Neural cell (in vitro differentiated cells): Measurements from ENCODE around the gene ZNF692. TPM values are rescaled to one million over a fixed set of nuclear protein-coding genes. Genes with fewer than 3 reads are reported as not detected.

Experiments used
- H2AFZ ChIP-seq: fragments of 200-600, 300-800 bp; sonication (generic), shearing (Covaris generic); 2 replicates; pipeline ENCODE4 v1.6.0; 2014; ENCODE audit warnings: low read depth, mild to moderate bottlenecking, antibody characterized with exemption, low read length, moderate library complexity
- H3F3A ChIP-seq: fragments of 200-600 bp; shearing (Covaris generic); 2 replicates; pipeline ENCODE4 v1.6.1; 2016; ENCODE audit warnings: mild to moderate bottlenecking, moderate library complexity, mixed read lengths, antibody characterized with exemption, low read length; ENCODE audit not compliant: insufficient read depth, poor library complexity, severe bottlenecking
- H3K27ac ChIP-seq: fragments of 200-600, 300-800 bp; sonication (generic), shearing (Covaris generic); 2 replicates; pipeline ENCODE4 v1.5.1; 2014; ENCODE audit warnings: mild to moderate bottlenecking, low read length, moderate library complexity
- H3K27me3 ChIP-seq: fragments of 300-800, 200-600 bp; sonication (generic), shearing (Covaris generic); 2 replicates; pipeline ENCODE4 v1.6.0; 2014; ENCODE audit warnings: mild to moderate bottlenecking, low read depth, low read length, moderate library complexity; ENCODE audit not compliant: insufficient read depth
- H3K36me3 ChIP-seq: fragments of 300-800, 200-600 bp; sonication (generic), shearing (Covaris generic); 2 replicates; pipeline ENCODE4 v1.5.1; 2014; ENCODE audit warnings: mild to moderate bottlenecking, antibody characterized with exemption, low read length, moderate library complexity; ENCODE audit not compliant: insufficient read depth
- H3K4me2 ChIP-seq: fragments of 300-800, 200-600 bp; sonication (generic), shearing (Covaris generic); 2 replicates; pipeline ENCODE4 v1.6.0; 2014; ENCODE audit warnings: mild to moderate bottlenecking, low read length
- H3K4me3 ChIP-seq: fragments of 300-800, 200-600 bp; sonication (generic), shearing (Covaris generic); 2 replicates; pipeline ENCODE4 v1.5.1; 2014; ENCODE audit warnings: mild to moderate bottlenecking, low read length, moderate library complexity
- H3K79me2 ChIP-seq: fragments of 200-600 bp; shearing (Covaris generic); replicated peaks from 2 replicates; pipeline ENCODE4 v1.6.0; 2014; ENCODE audit warnings: mild to moderate bottlenecking, low read length, moderate library complexity; ENCODE audit not compliant: insufficient read depth
- H3K9ac ChIP-seq: fragments of 300-800, 200-600 bp; sonication (generic), shearing (Covaris generic); 2 replicates; pipeline ENCODE4 v1.6.1; 2016; ENCODE audit warnings: mild to moderate bottlenecking, low read length, mixed read lengths
- H3K9me2 ChIP-seq: fragments of 200-600 bp; shearing (Covaris generic); 2 replicates; pipeline ENCODE4 v1.6.1; 2016; ENCODE audit warnings: mild to moderate bottlenecking, low read length, mixed read lengths; ENCODE audit not compliant: insufficient read depth
- H3K9me3 ChIP-seq: fragments of 200-600, 300-800 bp; sonication (generic), shearing (Covaris generic); 2 replicates; pipeline ENCODE4 v1.6.1; 2016; ENCODE audit warnings: mild to moderate bottlenecking, mixed run types, low read length, moderate library complexity, mixed read lengths
- H4K20me1 ChIP-seq: fragments of 200-600 bp; shearing (Covaris generic); 2 replicates; pipeline ENCODE4 v1.6.1; 2016; ENCODE audit warnings: mild to moderate bottlenecking, mixed run types; ENCODE audit not compliant: insufficient read depth
- CTCF ChIP-seq: fragments of 450-650 bp; IDR thresholded peaks from 2 replicates; pipeline ENCODE4 v1.5.1; 2014; ENCODE audit warnings: antibody characterized with exemption, mild to moderate bottlenecking, moderate library complexity; ENCODE audit not compliant: poor library complexity, severe bottlenecking
- EP300 ChIP-seq: fragments of 450-650 bp; conservative IDR thresholded peaks from 2 replicates; pipeline ENCODE4 v1.6.1; 2014; ENCODE audit warnings: antibody characterized with exemption, mild to moderate bottlenecking, moderate library complexity; ENCODE audit not compliant: poor library complexity, severe bottlenecking
- EZH2 ChIP-seq: fragments of 200-600, 300-800 bp; shearing (Covaris generic), sonication (generic); IDR thresholded peaks from 2 replicates; pipeline ENCODE4 v1.6.1; 2014; ENCODE audit warnings: antibody characterized with exemption, low read length, borderline replicate concordance, mild to moderate bottlenecking; ENCODE audit not compliant: insufficient read depth, poor library complexity, severe bottlenecking
- MXI1 ChIP-seq: fragments of 450-650 bp; conservative IDR thresholded peaks from 2 replicates; pipeline ENCODE4 v1.6.1; 2014; ENCODE audit warnings: antibody characterized with exemption, mild to moderate bottlenecking; ENCODE audit not compliant: poor library complexity, severe bottlenecking
- POLR2AphosphoS5 ChIP-seq: IDR thresholded peaks from 2 replicates; pipeline ENCODE4 v1.6.1; 2012
- RAD21 ChIP-seq: fragments of 450-650 bp; conservative IDR thresholded peaks from 2 replicates; pipeline ENCODE4 v1.6.1; 2014; ENCODE audit warnings: antibody characterized with exemption, mild to moderate bottlenecking, moderate library complexity
- REST ChIP-seq: IDR thresholded peaks from 2 replicates; pipeline ENCODE4 v1.6.1; 2012; ENCODE audit warnings: borderline replicate concordance
- SMC3 ChIP-seq: fragments of 450-650 bp; conservative IDR thresholded peaks from 2 replicates; pipeline ENCODE4 v1.6.1; 2014; ENCODE audit warnings: antibody characterized with exemption, mild to moderate bottlenecking, moderate library complexity; ENCODE audit not compliant: poor library complexity
- TAF1 ChIP-seq: IDR thresholded peaks from 2 replicates; pipeline ENCODE4 v1.6.1; 2012; ENCODE audit warnings: low read depth
- polyA plus RNA-seq: library from polyadenylated mRNA; depleted of rRNA; stranded (reverse); fragments of >200 nt; gene quantifications from 2 replicates; pipeline ENCODE4 v1.2.3, GENCODE V29; 2014

Gene ZNF692
- polyA plus RNA-seq, 1 donor from 2014 or later: 183 TPM

GRCh38 chr1:248807067-248807737 lies 51.7 kb downstream of the ZNF692 start:
- Histone ChIP-seq H3K9ac (no peak overlapping the region), H3K9me2 (no peaks in the 10 kb centered on the region), H3K27me3 (no peaks in the 10 kb centered on the region), H3K27ac (no peak overlapping the region), H3K79me2 (no peaks in the 10 kb centered on the region), H3K4me3 (no peak overlapping the region), H3F3A (no peaks in the 10 kb centered on the region), H3K9me3 (no peaks in the 10 kb centered on the region), H2AFZ (no peak overlapping the region), H3K4me2 (no peak overlapping the region), H4K20me1 (no peaks in the 10 kb centered on the region), H3K36me3 (no peaks in the 10 kb centered on the region)
- TF ChIP-seq RAD21 (peak; percentile 38), POLR2AphosphoS5 (no peak), CTCF (peak; percentile 41)

- H3F3A ChIP-seq: no peaks in the 10 kb centered on the region
- H3K36me3 ChIP-seq: no peaks in the 10 kb centered on the region
- H3K79me2 ChIP-seq: no peaks in the 10 kb centered on the region
- no peak for TF ChIP-seq POLR2AphosphoS5
- no peak for TF ChIP-seq MXI1
- no peak for TF ChIP-seq RAD21
- no peak for TF ChIP-seq EP300
- TF ChIP-seq TAF1: no peak
- no peak for TF ChIP-seq REST
- no peak for TF ChIP-seq CTCF
- no peak for TF ChIP-seq SMC3
- no peak for TF ChIP-seq EZH2
- no peak overlapping the region for H3K4me2 ChIP-seq
- no peak overlapping the region for H3K4me3 ChIP-seq
- H4K20me1 ChIP-seq: no peaks in the 10 kb centered on the region
- H2AFZ ChIP-seq: no peak overlapping the region
- no peaks in the 10 kb centered on the region for H3K9me2 ChIP-seq
- no peak overlapping the region for H3K27ac ChIP-seq
- H3K27me3 ChIP-seq: no peaks in the 10 kb centered on the region
- H3K9ac ChIP-seq: no peak overlapping the region
- peaks cover 4% of the 10 kb centered on the region for H3K9me3 ChIP-seq
Observed at GRCh38 chr1:248805876-248806275, 53.0 kb downstream of the ZNF692 start.
